ENCODE results near the gene ABCD3.
"Not testable (repeated sequence)": the region's sequence is repeated elsewhere in the genome, so short reads cannot be mapped to it uniquely, and the experiment has no call there.

The ABCD3 gene

GRCh38 chr1:94553931-94554330 lies 135.7 kb downstream of the ABCD3 start:
- no peak for DNase-seq

- DNase-seq, result no peak
Measured at GRCh38 chr1:94554580-94554979, 136.4 kb downstream of the ABCD3 start.

- no peak for DNase-seq
Measured at GRCh38 chr1:94555091-94555490, 136.9 kb downstream of the ABCD3 start.

- DNase-seq, result no peak
Measured at GRCh38 chr1:94559921-94560320, 141.7 kb downstream of the ABCD3 start.

DNA sequence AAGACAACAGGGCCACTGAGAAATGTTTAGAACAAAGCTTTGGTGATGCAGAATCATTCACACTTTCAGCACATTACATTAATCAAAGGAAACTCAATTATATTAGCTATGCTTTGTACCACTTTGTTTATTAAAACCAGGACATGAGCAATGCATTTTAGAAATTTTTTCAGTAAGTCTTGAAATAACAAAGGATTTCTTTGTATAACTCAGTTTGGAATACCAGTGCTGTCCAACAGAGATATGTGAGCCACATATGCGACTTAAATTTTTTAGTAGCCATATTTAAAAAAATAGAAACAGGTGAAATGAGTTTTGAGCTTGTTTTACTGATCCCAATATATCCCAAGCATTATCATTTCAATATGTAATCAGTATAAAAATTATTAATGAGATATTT lies 142.1 kb downstream of the ABCD3 start:
- DNase-seq, result no peak

DNA sequence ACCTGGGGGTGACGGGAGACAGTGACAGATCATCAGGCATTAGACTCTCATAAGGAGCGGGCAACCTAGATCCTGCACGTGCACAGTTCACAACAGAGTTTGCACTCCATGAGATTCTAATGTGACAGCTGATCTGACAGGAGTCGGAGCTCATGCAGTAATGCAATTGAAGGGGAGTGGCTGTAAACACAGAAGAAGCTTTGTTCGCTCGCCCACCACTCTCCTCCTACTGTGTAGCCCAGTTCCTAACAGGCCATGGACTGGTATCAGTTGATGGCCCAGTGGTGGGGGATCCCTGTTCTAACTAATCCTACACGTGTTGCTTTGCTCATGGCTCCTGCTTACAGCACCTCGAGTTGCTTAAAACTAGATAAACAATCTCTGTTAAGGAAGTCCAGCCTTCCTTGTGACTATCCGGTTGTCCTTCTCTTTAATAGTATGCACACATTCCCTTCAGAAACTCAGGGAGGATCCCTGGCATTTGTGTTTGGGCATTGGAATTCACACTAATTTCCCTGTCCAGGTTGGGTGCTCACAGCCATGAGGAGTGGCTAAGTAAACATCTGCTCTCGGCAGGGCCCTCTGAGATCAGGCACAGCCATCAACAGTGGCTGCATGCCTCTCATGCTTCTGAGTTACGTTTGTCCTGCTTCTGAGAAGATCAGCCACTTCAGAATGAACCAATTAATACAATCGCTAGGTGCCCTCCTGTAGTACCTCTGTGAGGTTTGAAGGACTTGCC lies 144.5 kb downstream of the ABCD3 start:
- DNase-seq, result no peak

DNA sequence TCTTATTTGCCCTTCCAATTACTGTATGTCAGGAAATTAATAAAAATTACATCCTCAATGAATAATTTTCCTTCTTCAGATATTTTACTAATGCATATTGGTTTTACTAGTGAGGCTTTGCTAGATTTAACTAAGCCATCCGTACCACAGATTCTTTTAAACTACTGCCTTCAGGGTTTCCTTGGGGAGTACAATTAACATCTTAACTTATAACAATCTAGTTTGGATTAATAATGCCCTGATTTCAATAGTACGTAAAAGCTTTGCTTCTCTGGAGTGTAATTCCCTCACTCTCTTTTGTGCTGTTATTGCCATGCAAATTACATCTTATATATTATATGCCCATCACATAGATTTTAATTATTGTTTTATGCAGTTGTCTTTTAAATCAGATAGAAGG lies 147.7 kb downstream of the ABCD3 start:
- no peak for DNase-seq

GRCh38 chr1:94566436-94566835 lies 148.2 kb downstream of the ABCD3 start:
- DNase-seq, result not testable (repeated sequence)

DNA sequence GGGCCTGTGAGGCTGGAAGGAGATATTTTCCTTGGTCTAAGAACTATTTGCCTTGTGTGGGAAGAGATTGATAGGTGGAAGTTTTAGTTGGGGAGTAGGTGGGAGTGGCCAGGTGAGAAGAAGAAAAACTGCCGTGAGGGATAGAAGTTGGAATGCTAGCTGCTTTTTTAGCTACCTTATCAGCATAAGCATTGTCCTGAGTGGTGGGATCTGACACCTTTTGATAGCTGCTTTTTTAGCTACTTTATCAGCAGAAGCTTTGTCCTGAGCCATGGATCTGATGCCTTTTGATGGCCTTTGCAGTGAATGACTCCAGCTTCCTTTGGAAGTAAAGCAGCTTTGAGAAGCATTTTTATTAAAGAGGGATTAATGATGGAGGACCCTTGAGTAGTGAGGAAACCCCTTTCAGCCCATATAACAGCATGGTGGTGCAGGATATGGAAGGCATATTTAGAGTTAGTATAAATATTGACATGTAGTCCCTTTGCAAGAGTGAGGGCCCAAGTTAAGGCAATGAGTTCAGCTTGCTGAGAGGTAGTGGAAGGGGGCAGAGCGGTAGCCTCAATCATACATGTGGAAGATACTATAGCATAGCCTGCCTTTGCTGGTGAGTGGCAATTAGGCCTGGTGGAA lies 149.9 kb downstream of the ABCD3 start:
- DNase-seq, result not testable (repeated sequence)

All from stimulated activated CD4-positive, alpha-beta T cell treated with anti-CD3 and anti-CD28 coated beads, Interleukin-4, amount 100 ng/mL, for 4 hours (primary cell).